Glomerular endothelial cell (primary cell): ENCODE measurements around the gene KLRB1. TPM values are rescaled to one million over a fixed set of nuclear protein-coding genes. Genes with fewer than 3 reads are reported as not detected.
"Not testable (repeated sequence)": the region's sequence is repeated elsewhere in the genome, so short reads cannot be mapped to it uniquely, and the experiment has no call there.

ENCODE experiments used
- DNase-seq: peaks from one replicate; pipeline ENCODE4 v3.0.0-alpha.2; 2011; ENCODE audit warnings: low read depth, low spot score; ENCODE audit errors: extremely low read depth
- total RNA-seq: library from RNA; depleted of rRNA; stranded (reverse); fragments of >200 nt; gene quantifications from 2 replicates; pipeline ENCODE4 v1.2.3, GENCODE V29; 2015

The KLRB1 gene
- total RNA-seq: not detected in 2 replicates

- no peak for DNase-seq
These were observed at the start of gene KLRB1 for GRCh38 chr12:9607716-9608115. KLRB1 (minus strand) TSS chr12:9607916; CDS start chr12:9607839, 77 bp downstream.

- DNase-seq: peak; percentile 44
These were observed 43.6 kb upstream of the KLRB1 start for GRCh38 chr12:9651265-9651729.

- no peak for DNase-seq
These were observed 42.4 kb upstream of the KLRB1 start for GRCh38 chr12:9650151-9650576.

GRCh38 chr12:9649532-9649940, 41.8 kb upstream of the KLRB1 start:
- DNase-seq: no peak

- no peak for DNase-seq
These were observed 41.2 kb upstream of the KLRB1 start for GRCh38 chr12:9648701-9649531.

- no peak for DNase-seq
These were observed 40.3 kb upstream of the KLRB1 start for GRCh38 chr12:9647825-9648700.

- DNase-seq: no peak
These were observed 39.4 kb upstream of the KLRB1 start for GRCh38 chr12:9646794-9647781.

GRCh38 chr12:9644985-9645551, 37.4 kb upstream of the KLRB1 start:
- not testable (repeated sequence) for DNase-seq

- DNase-seq: no peak
These were observed 35.5 kb upstream of the KLRB1 start for GRCh38 chr12:9643266-9643660.

GRCh38 chr12:9642606-9643265, 35.0 kb upstream of the KLRB1 start:
- DNase-seq: no peak

- DNase-seq: no peak
These were observed 32.3 kb upstream of the KLRB1 start for GRCh38 chr12:9640024-9640423.

GRCh38 chr12:9636851-9637206, 29.1 kb upstream of the KLRB1 start:
- DNase-seq: no peak

- DNase-seq: no peak
These were observed 28.6 kb upstream of the KLRB1 start for GRCh38 chr12:9636150-9636850.

GRCh38 chr12:9634969-9635754, 27.4 kb upstream of the KLRB1 start:
- no peak for DNase-seq

- DNase-seq: no peak
These were observed 26.6 kb upstream of the KLRB1 start for GRCh38 chr12:9634177-9634803.

- no peak for DNase-seq
These were observed 25.1 kb upstream of the KLRB1 start for GRCh38 chr12:9632766-9633165.

GRCh38 chr12:9626821-9627220, 19.1 kb upstream of the KLRB1 start:
- no peak for DNase-seq

GRCh38 chr12:9626291-9626690, 18.6 kb upstream of the KLRB1 start:
- DNase-seq: no peak
